ENCODE results near the gene MLN.

The MLN gene

GRCh38 chr6:33803571-33804053 is at the start of gene MLN:
Gene MLN (minus strand): TSS chr6:33804003. CDS start chr6:33801163, 2,840 bp downstream.
- DNase-seq = no peak

GRCh38 chr6:33853026-33853425 is 49.2 kb upstream of the MLN start:
- DNase-seq = no peak

GRCh38 chr6:33851959-33852358 is 48.2 kb upstream of the MLN start:
- DNase-seq = no peak

- no peak for DNase-seq
Observed at GRCh38 chr6:33850869-33851541, 47.2 kb upstream of the MLN start.

- no peak for DNase-seq
Observed at GRCh38 chr6:33850296-33850695, 46.5 kb upstream of the MLN start.

- no peak for DNase-seq
Observed at GRCh38 chr6:33849500-33850075, 45.8 kb upstream of the MLN start.

GRCh38 chr6:33848484-33848883 is 44.7 kb upstream of the MLN start:
- no peak for DNase-seq

GRCh38 chr6:33847867-33848266 is 44.1 kb upstream of the MLN start:
- no peak for DNase-seq

DNA sequence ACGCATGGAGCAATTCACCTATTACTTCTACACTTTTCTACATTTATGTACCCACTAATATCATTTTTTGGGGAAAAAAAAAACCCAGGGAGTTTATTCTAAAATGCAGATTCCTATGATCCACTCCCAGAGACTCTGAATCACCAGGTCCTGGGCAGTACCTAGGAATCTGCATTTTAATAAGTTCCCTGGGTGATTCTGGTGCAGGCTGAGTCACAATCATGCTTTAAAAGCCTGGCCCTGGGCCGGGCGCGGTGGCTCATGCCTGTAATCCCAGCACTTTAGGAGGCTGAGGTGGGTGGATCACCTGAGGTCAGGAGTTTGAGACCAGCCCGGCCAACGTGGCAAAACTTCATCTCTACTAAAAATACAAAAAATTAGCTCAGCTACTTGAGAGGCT is 43.3 kb upstream of the MLN start:
- DNase-seq = no peak

- no peak for DNase-seq
Observed at GRCh38 chr6:33846226-33846625, 42.4 kb upstream of the MLN start.

DNA sequence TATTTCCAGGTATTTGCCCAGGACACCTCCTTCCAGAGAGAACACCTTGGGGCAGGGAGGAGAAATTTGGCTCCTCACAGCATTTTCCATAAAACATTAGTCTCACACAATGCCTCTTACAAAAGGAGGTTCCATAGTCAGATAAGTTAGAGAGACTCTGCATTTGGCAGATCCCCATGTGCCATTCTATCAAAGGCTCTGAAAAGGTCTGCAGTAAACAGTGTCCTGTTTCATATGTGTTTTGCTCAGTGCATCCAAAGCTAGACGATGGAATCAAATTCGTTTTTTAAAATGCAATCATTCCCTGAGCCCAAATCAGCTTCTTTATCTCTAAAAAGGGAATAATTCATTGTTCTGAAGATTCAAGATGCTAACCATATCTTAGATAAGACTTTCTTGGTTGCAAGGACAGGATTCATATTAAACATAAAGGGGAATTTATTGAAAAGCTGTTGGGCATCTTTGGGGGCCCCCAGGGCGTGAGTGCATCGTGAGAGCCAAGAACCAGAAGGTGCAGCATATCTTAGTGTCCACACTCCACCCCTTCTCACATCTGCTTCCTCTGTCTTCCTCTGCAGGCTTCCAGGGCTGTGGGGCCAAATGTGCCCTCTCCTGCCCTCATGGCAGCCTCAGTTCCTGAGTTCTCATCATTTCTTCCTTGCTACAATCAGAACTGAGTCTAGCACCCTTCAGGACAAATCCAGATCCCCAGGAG is 41.4 kb upstream of the MLN start:
- DNase-seq = no peak

- no peak for DNase-seq
Observed at GRCh38 chr6:33843131-33844121, 39.6 kb upstream of the MLN start.

- no peak for DNase-seq
Observed at GRCh38 chr6:33841868-33842267, 38.1 kb upstream of the MLN start.

- DNase-seq = no peak
Observed at GRCh38 chr6:33841070-33841469, 37.3 kb upstream of the MLN start.

- DNase-seq = no peak
Observed at GRCh38 chr6:33840048-33840926, 36.5 kb upstream of the MLN start.

GRCh38 chr6:33839399-33840047 is 35.7 kb upstream of the MLN start:
- no peak for DNase-seq

- no peak for DNase-seq
Observed at GRCh38 chr6:33838983-33839382, 35.2 kb upstream of the MLN start.

DNA sequence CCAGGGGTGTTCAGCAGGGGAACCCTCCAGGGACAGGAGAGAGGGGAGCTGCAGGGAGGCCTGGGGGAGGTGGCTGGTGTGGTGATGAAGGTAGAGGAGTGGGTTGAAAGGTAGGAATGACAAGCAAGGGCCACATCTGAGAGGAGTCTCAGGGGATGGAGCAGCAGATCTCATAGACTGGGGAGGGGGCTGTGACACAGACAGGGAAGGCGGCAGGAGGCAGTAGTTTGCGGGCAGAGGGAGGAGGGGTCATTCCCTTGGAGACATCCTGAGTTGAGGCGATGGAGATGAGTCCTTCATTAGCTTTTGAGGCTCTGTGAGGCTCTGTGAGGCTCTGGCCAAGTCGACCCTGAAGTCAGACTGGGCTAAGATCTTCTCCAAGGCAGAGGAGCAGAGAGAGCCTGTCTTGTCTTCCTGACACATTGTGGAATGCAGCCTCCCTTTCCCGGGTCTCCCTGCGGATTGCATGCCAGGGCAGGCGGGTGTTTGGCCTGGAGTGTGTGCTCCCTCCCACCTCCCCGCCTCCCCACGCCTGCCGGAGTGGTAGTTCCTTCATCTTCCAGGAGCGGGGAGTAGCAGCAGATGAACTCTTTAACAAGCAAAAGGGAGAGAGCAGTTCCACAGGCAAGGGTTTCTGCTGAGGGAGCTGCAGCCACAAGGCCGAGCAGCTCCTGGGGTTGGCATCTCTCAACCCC is 34.3 kb upstream of the MLN start:
- DNase-seq = no peak

- no peak for DNase-seq
Observed at GRCh38 chr6:33836806-33837469, 33.1 kb upstream of the MLN start.
